HEK293T (cell line): ENCODE results near the gene ANXA6.

ENCODE experiments used
- FOXK2 ChIP-seq: fragments of 450-650 bp; IDR thresholded peaks from 2 replicates; pipeline ENCODE4 v1.6.1; 2016; ENCODE audit warnings: mild to moderate bottlenecking
- L3MBTL2 ChIP-seq: fragments of 450-650 bp; conservative IDR thresholded peaks from 2 replicates; pipeline ENCODE4 v1.6.1; 2016; ENCODE audit warnings: mild to moderate bottlenecking
- SP1 ChIP-seq: fragments of 450-650 bp; IDR thresholded peaks from 2 replicates; pipeline ENCODE4 v1.6.1; 2017
- TARDBP ChIP-seq: fragments of 450-650 bp; IDR thresholded peaks from 2 replicates; pipeline ENCODE4 v1.6.1; 2016

DNA sequence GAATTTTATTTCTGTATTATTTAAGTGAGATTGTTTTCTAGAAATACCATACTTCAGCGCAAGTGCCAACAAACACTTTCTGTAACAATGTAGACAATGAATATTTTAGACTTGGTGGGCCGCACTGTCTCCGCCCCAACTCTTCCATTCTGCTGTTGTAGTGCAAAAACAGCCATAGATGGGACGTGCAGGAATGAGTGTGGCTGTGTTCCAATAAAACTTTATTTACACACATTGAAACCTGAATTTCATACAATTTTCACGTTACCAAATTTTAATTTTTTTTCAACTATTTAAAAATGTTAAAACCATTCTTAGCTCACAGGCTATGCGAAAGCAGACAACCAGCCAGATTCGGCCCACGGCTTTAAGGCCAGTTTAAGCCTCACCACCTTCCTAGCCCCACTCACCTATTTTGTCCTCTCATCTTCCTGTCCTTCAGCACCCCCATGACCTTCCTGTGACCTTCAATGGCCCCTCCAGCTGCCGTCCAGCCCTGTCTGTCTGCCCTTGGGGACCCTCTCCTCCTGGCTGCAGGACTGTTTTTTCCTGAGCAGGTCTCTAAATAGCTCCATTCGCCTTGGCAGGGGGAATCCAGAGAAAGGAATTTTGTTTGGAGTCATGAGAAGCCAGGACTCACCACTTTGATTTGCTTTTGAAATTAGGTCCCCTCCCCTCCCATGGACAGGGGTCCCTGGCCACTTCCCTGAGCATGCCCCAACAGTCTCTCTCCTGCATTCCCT lies 11.2 kb upstream of the ANXA6 start:
- no peak for TF ChIP-seq TARDBP
- no peak for TF ChIP-seq SP1
- TF ChIP-seq FOXK2 = no peak
- no peak for TF ChIP-seq L3MBTL2
